Erythroblast (primary cell): ENCODE data around the gene MYO9B.

Experiments
- GATA1 ChIP-seq: IDR thresholded peaks from 2 replicates; pipeline ENCODE4 v1.6.1; 2011; ENCODE audit warnings: low read depth, mild to moderate bottlenecking, control low read depth, low read length, moderate library complexity
- POLR2A ChIP-seq: IDR thresholded peaks from 2 replicates; pipeline ENCODE4 v1.6.1; 2011; ENCODE audit warnings: mild to moderate bottlenecking, low read length

DNA sequence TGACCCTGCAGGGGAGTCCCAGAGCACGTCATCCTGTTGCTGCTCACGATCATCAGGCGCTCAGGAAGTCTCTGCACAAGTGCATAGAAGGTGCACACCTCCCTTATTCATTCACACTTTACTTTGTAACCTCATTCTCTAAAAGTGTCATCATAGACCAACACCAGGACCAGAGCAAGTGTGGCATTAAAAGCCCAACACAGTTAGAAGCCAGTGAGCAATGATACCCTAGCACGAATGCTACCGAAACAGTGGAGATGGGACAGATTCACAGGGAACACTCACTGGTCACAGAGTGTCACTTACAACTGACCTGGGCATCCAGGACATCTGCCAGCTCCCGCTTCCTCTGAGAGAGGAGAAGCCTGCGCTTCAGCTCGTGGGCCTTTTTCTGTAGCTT, 17.3 kb upstream of the MYO9B start:
- TF ChIP-seq POLR2A (no peak), GATA1 (no peak)
